HEK293 (cell line): ENCODE measurements around the gene CDC42EP1.

Experiments used
- CTCF ChIA-PET: fragments of 350-600 bp; formaldehyde crosslinking; extraction: SDS; loops from one replicate; lab custom pipeline; 2021; ENCODE audit warnings: antibody characterized with exemption; lab: Yijun Ruan, JAX
- POLR2A ChIA-PET: fragments of 300-600 bp; formaldehyde crosslinking; extraction: SDS; loops from one replicate; lab custom pipeline; 2020; ENCODE audit warnings: antibody characterized with exemption, inconsistent platforms; lab: Yijun Ruan, JAX
- H3K27ac ChIP-seq: fragments of 200-500 bp; sonication (Bioruptor generic); 2 replicates; pipeline ENCODE4 v1.5.1; 2014; ENCODE audit warnings: low read depth, low read length, control low read depth, inconsistent platforms; ENCODE audit errors: extremely low read depth
- H3K36me3 ChIP-seq, 2 experiments: fragments of 200-500 bp in 1 of 2; sonication (Bioruptor generic) in 1 of 2; 1 replicate in 1 of 2; 2 replicates in 1 of 2; pipeline ENCODE4 v1.5.1; 2014 to 2017; ENCODE audit warnings: inconsistent platforms in 2 of 2, low read length in 2 of 2; ENCODE audit not compliant: control insufficient read depth in 2 of 2, insufficient read depth in 1 of 2
- H3K4me1 ChIP-seq: fragments of 200-500 bp; sonication (Bioruptor generic); 2 replicates; pipeline ENCODE4 v1.5.1; 2014; ENCODE audit warnings: mild to moderate bottlenecking, low read length, inconsistent platforms; ENCODE audit not compliant: control insufficient read depth, insufficient read depth
- H3K4me3 ChIP-seq: 2 replicates; pipeline ENCODE4 v1.5.1; 2011; ENCODE audit warnings: low read depth, mild to moderate bottlenecking, control low read depth, low read length, moderate library complexity
- H3K9me3 ChIP-seq: fragments of 200-500 bp; sonication (Bioruptor generic); 2 replicates; pipeline ENCODE4 v1.5.1; 2014; ENCODE audit warnings: low read depth, low read length, inconsistent platforms; ENCODE audit not compliant: control insufficient read depth, insufficient read depth
- BCL11A ChIP-seq: fragments of 450-650 bp; formaldehyde crosslinking; IDR thresholded peaks from 2 replicates; pipeline ENCODE4 v1.5.1; 2016; ENCODE audit warnings: low read depth, missing biosample characterization, missing genetic modification characterization
- EGR2 ChIP-seq: fragments of 450-650 bp; formaldehyde crosslinking; IDR thresholded peaks from 2 replicates; pipeline ENCODE4 v1.5.1; 2016; ENCODE audit warnings: low read depth, missing biosample characterization, missing genetic modification characterization
- GLI4 ChIP-seq: fragments of 450-650 bp; formaldehyde crosslinking; IDR thresholded peaks from 2 replicates; pipeline ENCODE4 v1.5.1; 2016; ENCODE audit warnings: missing biosample characterization, missing genetic modification characterization
- KLF10 ChIP-seq: fragments of 450-650 bp; IDR thresholded peaks from 2 replicates; pipeline ENCODE4 v1.5.1; 2018; ENCODE audit warnings: missing biosample characterization, mild to moderate bottlenecking, missing genetic modification characterization
- SCRT1 ChIP-seq: fragments of 450-650 bp; formaldehyde crosslinking; IDR thresholded peaks from 2 replicates; pipeline ENCODE4 v1.5.1; 2016; ENCODE audit warnings: missing biosample characterization, missing genetic modification characterization, borderline replicate concordance
- SCRT2 ChIP-seq: fragments of 450-650 bp; formaldehyde crosslinking; IDR thresholded peaks from 2 replicates; pipeline ENCODE4 v1.5.1; 2016; ENCODE audit warnings: missing biosample characterization, missing genetic modification characterization
- ZFHX2 ChIP-seq: fragments of 450-650 bp; formaldehyde crosslinking; conservative IDR thresholded peaks from 2 replicates; pipeline ENCODE4 v1.5.1; 2016; ENCODE audit warnings: missing biosample characterization, missing genetic modification characterization
- ZNF121 ChIP-seq: fragments of 450-650 bp; formaldehyde crosslinking; IDR thresholded peaks from 2 replicates; pipeline ENCODE4 v1.5.1; 2016; ENCODE audit warnings: missing biosample characterization, missing genetic modification characterization
- ZNF202 ChIP-seq: fragments of 450-650 bp; formaldehyde crosslinking; IDR thresholded peaks from 2 replicates; pipeline ENCODE4 v1.5.1; 2016; ENCODE audit warnings: missing biosample characterization, missing genetic modification characterization, borderline replicate concordance
- ZNF239 ChIP-seq: fragments of 450-650 bp; formaldehyde crosslinking; IDR thresholded peaks from 2 replicates; pipeline ENCODE4 v1.5.1; 2016; ENCODE audit warnings: missing biosample characterization, missing genetic modification characterization
- ZNF24 ChIP-seq: fragments of 450-650 bp; formaldehyde crosslinking; IDR thresholded peaks from 2 replicates; pipeline ENCODE4 v1.5.1; 2016; ENCODE audit warnings: missing biosample characterization, missing genetic modification characterization
- ZNF354C ChIP-seq: fragments of 450-650 bp; formaldehyde crosslinking; IDR thresholded peaks from 2 replicates; pipeline ENCODE4 v1.5.1; 2016; ENCODE audit warnings: missing biosample characterization, missing genetic modification characterization, low read depth, borderline replicate concordance
- ZNF514 ChIP-seq: fragments of 450-650 bp; formaldehyde crosslinking; IDR thresholded peaks from 2 replicates; pipeline ENCODE4 v1.5.1; 2016; ENCODE audit warnings: missing biosample characterization, missing genetic modification characterization
- ZNF555 ChIP-seq: fragments of 450-650 bp; formaldehyde crosslinking; conservative IDR thresholded peaks from 2 replicates; pipeline ENCODE4 v1.5.1; 2017; ENCODE audit warnings: missing biosample characterization, mild to moderate bottlenecking, missing genetic modification characterization, inconsistent platforms
- ZNF626 ChIP-seq: fragments of 450-650 bp; sonication (Bioruptor Pico); formaldehyde crosslinking; IDR thresholded peaks from 2 replicates; pipeline ENCODE4 v1.5.1; 2018; ENCODE audit warnings: missing biosample characterization, missing genetic modification characterization, inconsistent platforms
- ZNF776 ChIP-seq: fragments of 450-650 bp; formaldehyde crosslinking; IDR thresholded peaks from 2 replicates; pipeline ENCODE4 v1.5.0; 2017; ENCODE audit warnings: missing biosample characterization, missing genetic modification characterization, borderline replicate concordance
- TF ChIP-seq, protein P1 (sequence below): fragments of 450-650 bp; formaldehyde crosslinking; IDR thresholded peaks from 2 replicates; pipeline ENCODE4 v1.5.1; 2016; ENCODE audit warnings: missing biosample characterization, missing genetic modification characterization
- TF ChIP-seq, protein P2 (sequence below): fragments of 450-650 bp; formaldehyde crosslinking; IDR thresholded peaks from 2 replicates; pipeline ENCODE4 v1.5.1; 2016; ENCODE audit warnings: missing biosample characterization, missing genetic modification characterization, low read depth
- TF ChIP-seq, protein P3 (sequence below): fragments of 450-650 bp; formaldehyde crosslinking; IDR thresholded peaks from 2 replicates; pipeline ENCODE4 v1.5.1; 2016; ENCODE audit warnings: missing biosample characterization, missing genetic modification characterization
- TF ChIP-seq, protein P4 (sequence below): fragments of 450-650 bp; formaldehyde crosslinking; IDR thresholded peaks from 2 replicates; pipeline ENCODE4 v1.5.1; 2016; ENCODE audit warnings: missing biosample characterization, missing genetic modification characterization
- TF ChIP-seq, protein P5 (sequence below): fragments of 450-650 bp; formaldehyde crosslinking; IDR thresholded peaks from 2 replicates; pipeline ENCODE4 v1.5.0; 2017; ENCODE audit warnings: missing biosample characterization, missing genetic modification characterization, borderline replicate concordance
- TF ChIP-seq, protein P6 (sequence below): fragments of 450-650 bp; IDR thresholded peaks from 2 replicates; pipeline ENCODE4 v1.5.1; 2018; ENCODE audit warnings: missing biosample characterization, missing genetic modification characterization

CDC42EP1 gene

DNA sequence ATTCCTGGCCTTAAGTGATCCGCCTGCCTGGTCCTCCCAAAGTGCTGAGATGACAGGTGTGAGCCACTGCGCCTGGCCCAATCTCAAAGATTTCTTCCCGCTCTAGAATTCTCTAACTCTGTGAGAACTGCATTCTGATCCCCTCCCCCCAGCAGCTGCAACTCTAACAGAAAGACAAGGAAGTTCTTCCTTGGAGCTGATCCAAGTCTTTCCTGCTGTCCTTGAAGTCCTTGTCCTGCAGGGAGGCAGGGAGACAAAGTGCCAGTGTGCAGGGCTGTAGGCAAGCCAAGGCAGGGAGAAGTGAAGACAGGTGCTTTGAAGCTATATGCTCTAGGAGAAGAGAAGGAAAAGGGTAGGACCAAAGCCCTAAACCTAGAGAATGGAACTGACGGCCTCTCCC lies 38.9 kb downstream of the CDC42EP1 start:
- POLR2A ChIA-PET = interaction anchor here (0.6 to 1.1 kb wide), 2 partner anchors 9 to 65 kb away, joined by 3 to 6 read pairs; partner anchors contain the start of gene GGA1
- TF ChIP-seq ZNF121 (tag by site-specific recombination) = no peak
- TF ChIP-seq, protein P1, sequence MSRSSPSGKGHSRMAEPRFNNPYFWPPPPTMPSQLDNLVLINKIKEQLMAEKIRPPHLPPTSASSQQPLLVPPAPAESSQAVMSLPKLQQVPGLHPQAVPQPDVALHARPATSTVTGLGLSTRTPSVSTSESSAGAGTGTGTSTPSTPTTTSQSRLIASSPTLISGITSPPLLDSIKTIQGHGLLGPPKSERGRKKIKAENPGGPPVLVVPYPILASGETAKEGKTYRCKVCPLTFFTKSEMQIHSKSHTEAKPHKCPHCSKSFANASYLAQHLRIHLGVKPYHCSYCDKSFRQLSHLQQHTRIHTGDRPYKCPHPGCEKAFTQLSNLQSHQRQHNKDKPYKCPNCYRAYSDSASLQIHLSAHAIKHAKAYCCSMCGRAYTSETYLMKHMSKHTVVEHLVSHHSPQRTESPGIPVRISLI (tag by site-specific recombination) = no peak
- no peak for TF ChIP-seq ZNF354C
- no peak for TF ChIP-seq ZNF776 (tag by site-specific recombination)
- TF ChIP-seq, protein P2, sequence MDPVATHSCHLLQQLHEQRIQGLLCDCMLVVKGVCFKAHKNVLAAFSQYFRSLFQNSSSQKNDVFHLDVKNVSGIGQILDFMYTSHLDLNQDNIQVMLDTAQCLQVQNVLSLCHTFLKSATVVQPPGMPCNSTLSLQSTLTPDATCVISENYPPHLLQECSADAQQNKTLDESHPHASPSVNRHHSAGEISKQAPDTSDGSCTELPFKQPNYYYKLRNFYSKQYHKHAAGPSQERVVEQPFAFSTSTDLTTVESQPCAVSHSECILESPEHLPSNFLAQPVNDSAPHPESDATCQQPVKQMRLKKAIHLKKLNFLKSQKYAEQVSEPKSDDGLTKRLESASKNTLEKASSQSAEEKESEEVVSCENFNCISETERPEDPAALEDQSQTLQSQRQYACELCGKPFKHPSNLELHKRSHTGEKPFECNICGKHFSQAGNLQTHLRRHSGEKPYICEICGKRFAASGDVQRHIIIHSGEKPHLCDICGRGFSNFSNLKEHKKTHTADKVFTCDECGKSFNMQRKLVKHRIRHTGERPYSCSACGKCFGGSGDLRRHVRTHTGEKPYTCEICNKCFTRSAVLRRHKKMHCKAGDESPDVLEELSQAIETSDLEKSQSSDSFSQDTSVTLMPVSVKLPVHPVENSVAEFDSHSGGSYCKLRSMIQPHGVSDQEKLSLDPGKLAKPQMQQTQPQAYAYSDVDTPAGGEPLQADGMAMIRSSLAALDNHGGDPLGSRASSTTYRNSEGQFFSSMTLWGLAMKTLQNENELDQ (tag by site-specific recombination) = no peak
- no peak for TF ChIP-seq GLI4
- TF ChIP-seq ZNF239 (tag by site-specific recombination) = no peak
- TF ChIP-seq ZNF202 (tag by site-specific recombination) = no peak
- TF ChIP-seq BCL11A (tag by site-specific recombination) = no peak
- TF ChIP-seq, protein P3, sequence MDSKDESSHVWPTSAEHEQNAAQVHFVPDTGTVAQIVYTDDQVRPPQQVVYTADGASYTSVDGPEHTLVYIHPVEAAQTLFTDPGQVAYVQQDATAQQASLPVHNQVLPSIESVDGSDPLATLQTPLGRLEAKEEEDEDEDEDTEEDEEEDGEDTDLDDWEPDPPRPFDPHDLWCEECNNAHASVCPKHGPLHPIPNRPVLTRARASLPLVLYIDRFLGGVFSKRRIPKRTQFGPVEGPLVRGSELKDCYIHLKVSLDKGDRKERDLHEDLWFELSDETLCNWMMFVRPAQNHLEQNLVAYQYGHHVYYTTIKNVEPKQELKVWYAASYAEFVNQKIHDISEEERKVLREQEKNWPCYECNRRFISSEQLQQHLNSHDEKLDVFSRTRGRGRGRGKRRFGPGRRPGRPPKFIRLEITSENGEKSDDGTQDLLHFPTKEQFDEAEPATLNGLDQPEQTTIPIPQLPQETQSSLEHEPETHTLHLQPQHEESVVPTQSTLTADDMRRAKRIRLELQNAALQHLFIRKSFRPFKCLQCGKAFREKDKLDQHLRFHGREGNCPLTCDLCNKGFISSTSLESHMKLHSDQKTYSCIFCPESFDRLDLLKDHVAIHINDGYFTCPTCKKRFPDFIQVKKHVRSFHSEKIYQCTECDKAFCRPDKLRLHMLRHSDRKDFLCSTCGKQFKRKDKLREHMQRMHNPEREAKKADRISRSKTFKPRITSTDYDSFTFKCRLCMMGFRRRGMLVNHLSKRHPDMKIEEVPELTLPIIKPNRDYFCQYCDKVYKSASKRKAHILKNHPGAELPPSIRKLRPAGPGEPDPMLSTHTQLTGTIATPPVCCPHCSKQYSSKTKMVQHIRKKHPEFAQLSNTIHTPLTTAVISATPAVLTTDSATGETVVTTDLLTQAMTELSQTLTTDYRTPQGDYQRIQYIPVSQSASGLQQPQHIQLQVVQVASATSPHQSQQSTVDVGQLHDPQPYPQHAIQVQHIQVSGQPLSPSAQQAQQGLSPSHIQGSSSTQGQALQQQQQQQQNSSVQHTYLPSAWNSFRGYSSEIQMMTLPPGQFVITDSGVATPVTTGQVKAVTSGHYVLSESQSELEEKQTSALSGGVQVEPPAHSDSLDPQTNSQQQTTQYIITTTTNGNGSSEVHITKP = no peak
- TF ChIP-seq, protein P4, sequence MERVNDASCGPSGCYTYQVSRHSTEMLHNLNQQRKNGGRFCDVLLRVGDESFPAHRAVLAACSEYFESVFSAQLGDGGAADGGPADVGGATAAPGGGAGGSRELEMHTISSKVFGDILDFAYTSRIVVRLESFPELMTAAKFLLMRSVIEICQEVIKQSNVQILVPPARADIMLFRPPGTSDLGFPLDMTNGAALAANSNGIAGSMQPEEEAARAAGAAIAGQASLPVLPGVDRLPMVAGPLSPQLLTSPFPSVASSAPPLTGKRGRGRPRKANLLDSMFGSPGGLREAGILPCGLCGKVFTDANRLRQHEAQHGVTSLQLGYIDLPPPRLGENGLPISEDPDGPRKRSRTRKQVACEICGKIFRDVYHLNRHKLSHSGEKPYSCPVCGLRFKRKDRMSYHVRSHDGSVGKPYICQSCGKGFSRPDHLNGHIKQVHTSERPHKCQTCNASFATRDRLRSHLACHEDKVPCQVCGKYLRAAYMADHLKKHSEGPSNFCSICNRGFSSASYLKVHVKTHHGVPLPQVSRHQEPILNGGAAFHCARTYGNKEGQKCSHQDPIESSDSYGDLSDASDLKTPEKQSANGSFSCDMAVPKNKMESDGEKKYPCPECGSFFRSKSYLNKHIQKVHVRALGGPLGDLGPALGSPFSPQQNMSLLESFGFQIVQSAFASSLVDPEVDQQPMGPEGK = no peak
- TF ChIP-seq ZNF626 (tag by site-specific recombination) = no peak
- no peak for TF ChIP-seq KLF10
- TF ChIP-seq, all 188 proteins: peak for 0
- H3K27ac ChIP-seq = no peak overlapping the region
- H3K4me1 ChIP-seq = peaks cover 4% of the 10 kb centered on the region; the same call in 1 of the 2 replicates
- no peak overlapping the region for H3K4me3 ChIP-seq
- no peaks in the 10 kb centered on the region for H3K36me3 ChIP-seq
- CTCF ChIA-PET = interaction anchor here (0.7 to 14.5 kb wide), 6 partner anchors 8 to 56 kb away, joined by 3 to 287 read pairs (median 4); no protein-coding TSS in a partner anchor
- no peaks in the 10 kb centered on the region for H3K9me3 ChIP-seq

DNA sequence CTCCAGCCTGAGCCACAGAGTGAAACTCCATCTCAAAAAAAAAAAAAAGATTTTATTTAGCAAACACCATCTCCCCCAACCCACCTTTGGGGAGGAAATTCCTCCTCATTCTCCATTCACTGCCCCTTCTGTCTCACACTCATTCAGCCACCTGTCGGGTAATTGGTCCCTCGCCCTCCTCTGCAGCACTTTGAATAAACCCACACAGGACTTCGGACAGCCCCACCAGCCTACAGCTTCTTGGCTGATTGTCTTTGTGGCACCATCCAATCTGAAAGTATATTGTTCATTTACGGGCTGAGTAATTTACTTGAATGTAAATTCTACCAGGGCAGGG lies 40.9 kb downstream of the CDC42EP1 start:
- ChIA-PET POLR2A (interaction anchor here (0.6 kb wide), 1 partner anchor 72 kb away, joined by 3 read pairs; no protein-coding TSS in a partner anchor), CTCF (interaction anchor here (1.2 to 14.5 kb wide), 4 partner anchors 9 to 58 kb away, joined by 3 to 287 read pairs (median 26); no protein-coding TSS in a partner anchor)
- Histone ChIP-seq H3K27ac (no peak overlapping the region), H3K4me1 (peaks cover 4% of the 10 kb centered on the region; the same call in 1 of the 2 replicates), H3K9me3 (no peaks in the 10 kb centered on the region), H3K36me3 (no peaks in the 10 kb centered on the region), H3K4me3 (no peak overlapping the region)
- peak; percentile 61 for TF ChIP-seq ZFHX2 (tag by site-specific recombination)
- TF ChIP-seq ZNF555 (tag by site-specific recombination) = no peak
- peak; percentile 65 for TF ChIP-seq SCRT2 (tag by site-specific recombination)
- no peak for TF ChIP-seq ZNF24 (tag by site-specific recombination)
- peak; percentile 60 for TF ChIP-seq EGR2 (tag by site-specific recombination)
- TF ChIP-seq, protein P5, sequence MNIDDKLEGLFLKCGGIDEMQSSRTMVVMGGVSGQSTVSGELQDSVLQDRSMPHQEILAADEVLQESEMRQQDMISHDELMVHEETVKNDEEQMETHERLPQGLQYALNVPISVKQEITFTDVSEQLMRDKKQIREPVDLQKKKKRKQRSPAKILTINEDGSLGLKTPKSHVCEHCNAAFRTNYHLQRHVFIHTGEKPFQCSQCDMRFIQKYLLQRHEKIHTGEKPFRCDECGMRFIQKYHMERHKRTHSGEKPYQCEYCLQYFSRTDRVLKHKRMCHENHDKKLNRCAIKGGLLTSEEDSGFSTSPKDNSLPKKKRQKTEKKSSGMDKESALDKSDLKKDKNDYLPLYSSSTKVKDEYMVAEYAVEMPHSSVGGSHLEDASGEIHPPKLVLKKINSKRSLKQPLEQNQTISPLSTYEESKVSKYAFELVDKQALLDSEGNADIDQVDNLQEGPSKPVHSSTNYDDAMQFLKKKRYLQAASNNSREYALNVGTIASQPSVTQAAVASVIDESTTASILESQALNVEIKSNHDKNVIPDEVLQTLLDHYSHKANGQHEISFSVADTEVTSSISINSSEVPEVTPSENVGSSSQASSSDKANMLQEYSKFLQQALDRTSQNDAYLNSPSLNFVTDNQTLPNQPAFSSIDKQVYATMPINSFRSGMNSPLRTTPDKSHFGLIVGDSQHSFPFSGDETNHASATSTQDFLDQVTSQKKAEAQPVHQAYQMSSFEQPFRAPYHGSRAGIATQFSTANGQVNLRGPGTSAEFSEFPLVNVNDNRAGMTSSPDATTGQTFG (tag by site-specific recombination) = no peak
- no peak for TF ChIP-seq ZNF514 (tag by site-specific recombination)
- TF ChIP-seq SCRT1 (tag by site-specific recombination) = peak; percentile 25; the same call in 1 of the 2 replicates
- TF ChIP-seq, protein P6, sequence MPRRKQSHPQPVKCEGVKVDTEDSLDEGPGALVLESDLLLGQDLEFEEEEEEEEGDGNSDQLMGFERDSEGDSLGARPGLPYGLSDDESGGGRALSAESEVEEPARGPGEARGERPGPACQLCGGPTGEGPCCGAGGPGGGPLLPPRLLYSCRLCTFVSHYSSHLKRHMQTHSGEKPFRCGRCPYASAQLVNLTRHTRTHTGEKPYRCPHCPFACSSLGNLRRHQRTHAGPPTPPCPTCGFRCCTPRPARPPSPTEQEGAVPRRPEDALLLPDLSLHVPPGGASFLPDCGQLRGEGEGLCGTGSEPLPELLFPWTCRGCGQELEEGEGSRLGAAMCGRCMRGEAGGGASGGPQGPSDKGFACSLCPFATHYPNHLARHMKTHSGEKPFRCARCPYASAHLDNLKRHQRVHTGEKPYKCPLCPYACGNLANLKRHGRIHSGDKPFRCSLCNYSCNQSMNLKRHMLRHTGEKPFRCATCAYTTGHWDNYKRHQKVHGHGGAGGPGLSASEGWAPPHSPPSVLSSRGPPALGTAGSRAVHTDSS (tag by site-specific recombination) = no peak
